Measurements from ENCODE around the gene XPO5.

Gene XPO5

DNA sequence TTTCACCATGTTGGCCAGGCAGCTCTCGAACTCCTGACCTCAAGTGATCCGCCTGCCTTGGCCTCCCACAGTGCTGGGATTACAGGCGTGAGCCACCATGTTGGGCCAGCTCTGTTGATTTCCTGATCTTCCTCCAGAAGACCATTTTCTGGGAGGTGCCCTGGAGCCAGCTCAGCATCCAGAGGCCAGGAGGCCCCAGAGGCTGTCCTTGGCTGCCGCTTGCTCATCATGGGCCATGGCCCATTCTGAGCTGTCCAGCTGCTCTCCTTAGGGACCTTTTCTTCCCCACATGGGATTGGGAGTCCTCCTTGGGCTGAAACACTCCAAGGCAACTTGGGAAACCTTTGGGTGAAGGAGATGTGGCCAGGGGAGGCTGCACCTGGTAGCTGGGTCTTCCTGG, 81.1 kb downstream of the XPO5 start:
- no peak for DNase-seq

DNA sequence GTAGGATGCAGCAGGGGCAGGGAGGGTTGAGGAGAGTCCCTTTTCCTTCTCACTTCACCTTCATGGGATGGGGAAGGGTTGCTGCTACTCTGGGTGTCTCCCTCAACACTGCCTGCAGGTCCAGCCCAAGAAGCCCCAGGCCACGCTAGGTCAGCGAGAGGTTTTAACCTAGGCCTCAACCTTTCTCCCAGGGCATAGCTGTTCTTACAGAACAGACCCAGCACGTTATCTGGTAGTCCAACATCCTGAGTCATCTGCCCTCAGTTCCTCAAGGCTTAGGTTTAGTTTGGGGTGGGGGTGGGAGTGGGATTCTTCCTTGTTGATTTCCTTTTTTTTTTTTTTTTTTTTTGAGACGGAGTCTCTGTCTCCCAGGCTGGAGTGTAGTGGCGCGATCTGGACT, 81.5 kb downstream of the XPO5 start:
- no peak for DNase-seq

DNA sequence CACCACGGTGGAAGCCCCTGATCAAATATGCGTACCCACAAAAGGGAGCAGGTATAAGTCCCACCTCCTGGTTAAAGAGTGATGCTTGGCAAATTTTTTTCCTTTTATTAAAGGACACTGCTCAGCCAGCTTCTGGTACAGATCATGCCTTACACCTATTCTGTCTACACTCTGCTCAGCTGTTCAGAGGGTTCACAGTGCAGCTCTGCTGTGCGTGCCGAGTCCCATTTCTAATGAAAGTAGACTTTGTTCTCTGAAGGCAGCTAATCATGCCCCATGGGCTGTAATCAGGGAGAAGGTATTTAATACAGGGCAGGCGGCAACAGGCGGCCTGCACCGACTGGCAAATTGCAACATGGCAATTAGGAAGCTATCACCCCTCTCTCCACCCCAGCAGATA, 82.0 kb downstream of the XPO5 start:
- no peak for DNase-seq

DNA sequence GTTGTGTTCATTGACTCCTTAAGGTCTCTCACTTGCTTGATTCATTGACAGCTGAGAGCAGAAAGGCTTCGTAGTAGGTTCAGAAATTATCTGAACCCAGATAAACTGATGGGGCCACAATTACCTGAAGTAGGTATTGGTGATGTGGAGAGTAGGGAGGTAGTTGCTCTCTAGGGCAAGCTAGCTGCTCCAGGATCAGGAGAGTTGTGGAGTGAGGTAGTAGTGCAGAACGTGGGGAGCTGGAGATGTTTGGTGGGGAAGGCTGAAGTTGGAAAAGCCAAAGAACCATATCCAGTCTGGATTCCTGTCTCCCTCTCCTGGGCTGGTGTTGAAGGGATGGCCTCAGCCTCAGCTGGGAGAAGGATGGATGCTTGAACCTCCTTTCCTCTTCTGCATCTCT, 82.6 kb downstream of the XPO5 start:
- DNase-seq, result no peak

DNA sequence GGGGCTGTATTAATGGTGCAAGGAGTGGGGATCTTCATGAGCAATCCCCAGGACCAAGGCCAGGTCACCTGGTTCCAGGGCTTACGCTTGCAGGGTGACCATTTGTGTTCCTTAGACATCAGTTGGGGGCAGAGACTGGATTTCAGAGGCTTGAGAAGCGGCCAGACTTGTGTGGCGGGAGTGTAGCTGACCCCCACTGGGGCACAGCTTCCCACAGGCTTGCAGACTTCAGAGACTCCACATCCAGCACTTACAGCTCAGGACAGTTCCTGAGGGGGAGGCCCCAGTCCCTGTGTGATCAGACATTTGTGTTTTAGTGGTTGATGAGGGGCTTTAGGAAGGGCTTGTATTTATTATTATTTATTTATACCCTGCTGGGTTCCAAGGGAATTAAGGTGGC, 83.2 kb downstream of the XPO5 start:
- DNase-seq, result no peak

DNA sequence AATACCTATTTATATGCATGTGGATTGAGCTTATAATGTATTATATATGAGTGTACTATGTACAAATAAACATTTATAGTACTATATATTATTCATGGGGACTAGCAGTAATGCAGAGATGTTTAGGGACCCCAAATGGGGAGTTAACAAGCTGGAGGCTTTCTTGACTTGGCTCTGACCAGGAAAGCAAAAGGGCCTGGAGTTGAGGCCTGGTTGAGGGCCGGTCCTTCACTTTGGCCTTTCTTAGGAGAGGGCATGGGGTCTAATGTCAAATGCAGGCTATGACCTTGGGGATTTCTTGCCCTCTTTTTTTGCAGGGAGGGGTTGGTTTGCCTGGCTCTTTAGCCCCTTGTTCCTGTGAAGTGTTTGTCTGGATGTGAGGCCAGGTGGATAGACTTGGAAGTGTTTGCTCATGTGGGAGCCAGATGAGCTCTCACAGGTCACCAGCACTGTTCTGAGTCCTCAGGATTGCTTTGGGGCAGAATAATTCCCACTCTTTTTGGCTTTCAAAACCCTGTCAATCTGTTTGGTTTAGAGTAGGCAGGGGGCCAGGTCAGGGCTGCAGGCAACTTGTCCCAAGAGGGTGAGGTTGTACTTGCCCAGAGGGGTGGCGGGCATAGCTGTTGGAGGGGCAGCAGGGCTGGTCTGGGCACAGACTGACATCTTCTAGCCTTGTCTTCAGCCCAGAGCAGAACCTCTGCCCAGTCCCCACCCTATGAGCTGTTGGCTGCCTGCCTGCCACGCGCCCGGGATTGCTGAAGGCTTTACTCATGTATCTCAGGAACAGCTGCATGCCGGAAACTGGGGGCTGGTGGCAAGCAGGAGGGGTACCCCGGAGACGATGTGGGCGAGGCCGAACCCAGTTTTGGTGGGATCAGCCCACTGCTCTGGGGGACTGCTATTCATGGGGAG, 83.8 kb downstream of the XPO5 start:
- DNase-seq, result no peak

DNA sequence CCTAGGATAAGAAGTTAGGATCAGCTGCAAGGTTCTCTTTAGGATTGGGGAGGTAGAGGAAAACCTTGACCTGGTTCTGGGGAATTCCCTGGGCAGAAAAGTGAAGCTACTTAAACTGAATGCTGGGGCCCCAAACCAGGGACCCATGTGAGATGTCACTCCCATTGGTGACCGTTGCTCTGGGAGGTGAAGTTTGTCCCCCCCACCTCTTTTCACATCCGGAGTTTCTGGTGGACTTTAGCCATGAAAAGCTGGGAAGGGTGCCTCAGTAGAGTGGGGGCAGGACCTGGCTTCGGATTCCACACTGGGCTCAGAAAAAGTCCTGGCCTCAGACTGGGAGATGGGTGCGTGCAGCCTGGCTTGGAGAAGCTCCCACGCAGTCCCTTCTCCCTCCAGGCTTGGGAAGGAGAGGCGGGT, 85.3 kb downstream of the XPO5 start:
- no peak for DNase-seq

DNA sequence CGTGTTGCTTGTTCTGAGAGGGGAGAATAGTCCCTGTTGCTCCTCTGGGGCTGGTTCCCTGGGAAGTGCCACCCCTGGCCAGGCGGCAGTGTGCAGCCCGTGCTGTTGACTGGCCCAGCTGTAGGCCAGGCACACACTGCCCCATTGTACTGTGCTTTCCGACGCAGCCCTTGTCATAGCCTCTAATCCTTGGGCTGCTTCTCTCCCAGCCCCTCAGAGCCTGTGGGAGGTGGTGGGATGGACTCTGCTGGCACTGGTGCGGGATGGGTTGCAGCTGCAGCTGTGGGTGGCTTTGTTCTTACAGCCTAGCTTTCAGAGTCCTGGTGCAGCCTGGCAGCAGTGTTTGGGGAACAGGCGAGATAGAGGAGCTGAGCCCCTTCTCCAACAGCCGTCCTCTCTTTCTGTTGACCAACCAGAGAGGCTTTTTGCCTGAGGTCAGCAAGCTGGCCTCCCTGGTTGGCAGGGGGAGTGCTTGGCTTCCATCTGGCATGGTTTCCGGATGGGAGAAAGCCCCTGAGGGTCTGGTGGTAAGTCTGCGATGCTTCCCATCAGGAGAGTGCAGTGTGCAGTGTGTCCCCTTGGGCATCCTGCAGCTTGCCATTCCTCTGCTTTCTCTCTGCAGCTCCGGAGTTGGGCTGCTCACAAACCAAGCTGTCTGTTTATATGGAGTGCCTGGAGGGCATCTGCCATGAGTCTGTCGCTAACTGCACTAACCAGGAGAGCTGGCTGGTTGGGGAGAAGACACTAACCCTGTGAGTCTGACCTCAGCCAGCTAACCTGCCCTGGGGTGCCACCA, 86.4 kb downstream of the XPO5 start:
- no peak for DNase-seq

DNA sequence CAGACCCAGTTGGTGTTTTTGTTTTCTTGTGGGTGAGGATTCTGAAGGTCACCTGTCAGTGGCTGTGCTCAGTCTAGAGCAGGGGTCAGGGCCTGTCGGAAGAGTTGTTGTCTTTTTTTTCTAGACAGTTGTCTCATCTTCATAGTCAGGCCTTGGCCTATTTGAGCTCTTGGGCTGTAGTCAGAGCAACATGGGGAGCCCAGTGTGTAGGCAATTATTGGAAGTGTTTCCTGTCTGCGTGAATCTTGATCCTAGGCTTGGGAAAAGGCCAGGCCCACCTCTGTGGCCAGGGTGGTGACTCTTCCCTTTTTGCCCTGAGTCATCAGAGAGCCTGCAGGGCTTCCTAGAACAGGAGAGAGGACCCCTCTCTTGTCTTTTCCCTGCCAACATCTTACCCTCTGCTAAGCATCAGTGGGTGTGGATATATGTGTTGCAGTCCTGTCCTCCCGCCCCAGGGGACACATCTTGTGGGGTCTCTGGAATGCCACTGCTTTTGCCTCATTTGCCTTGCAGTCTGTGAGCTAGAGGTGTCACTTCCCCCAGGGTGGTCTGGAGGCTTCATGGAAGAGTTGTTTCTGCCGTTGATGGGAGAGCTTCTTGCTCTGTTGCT, 87.1 kb downstream of the XPO5 start:
- DNase-seq, result no peak

DNA sequence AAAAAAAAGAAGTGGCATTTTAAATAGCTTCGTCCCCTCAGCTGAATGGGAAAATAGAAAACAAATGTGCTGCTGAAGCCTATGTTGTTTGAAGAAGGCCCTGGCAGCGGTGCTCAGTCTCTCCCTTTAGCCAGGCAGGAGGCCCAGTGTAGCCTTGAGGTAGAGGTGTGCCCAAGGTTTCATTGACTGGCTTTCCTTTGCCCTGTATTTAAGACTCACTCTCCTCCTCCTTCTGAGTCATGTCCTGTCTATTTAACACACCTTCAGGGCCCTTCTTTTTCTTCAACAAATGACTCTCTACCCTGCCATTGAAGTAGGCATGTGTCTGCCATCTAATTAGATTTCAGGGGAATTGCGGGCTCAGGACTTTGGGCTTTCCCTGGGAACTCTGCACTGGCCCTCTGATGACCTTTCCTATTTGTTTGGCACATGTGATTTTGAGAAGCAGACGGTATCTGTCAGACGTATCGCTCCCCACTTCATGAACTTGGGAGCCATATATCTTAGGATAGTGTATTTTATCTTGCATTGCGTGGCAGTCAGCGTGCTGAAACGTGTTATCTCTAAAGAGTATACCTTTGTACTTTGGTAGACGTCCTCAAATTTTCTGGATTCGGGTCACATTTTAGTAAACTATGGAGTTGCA, 94.1 kb downstream of the XPO5 start:
- DNase-seq, result no peak

DNA sequence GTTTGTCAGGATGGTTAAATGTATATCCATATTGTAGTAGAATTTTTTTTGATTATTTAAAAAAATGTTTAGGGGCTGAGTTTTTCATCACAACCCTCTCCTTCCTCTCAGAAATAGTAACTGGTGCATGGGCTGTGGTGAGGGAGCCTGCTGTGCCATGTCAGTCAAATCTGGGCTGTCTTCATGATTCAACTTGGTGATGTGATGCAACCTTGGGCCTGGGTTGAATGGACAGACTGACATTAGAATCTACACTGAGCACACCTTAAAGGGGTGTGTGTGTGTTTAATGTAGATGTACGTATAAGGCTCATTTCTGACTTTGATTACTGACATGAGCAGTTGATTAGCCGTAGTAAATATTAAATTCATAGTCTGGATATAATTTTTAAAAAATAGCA, 94.8 kb downstream of the XPO5 start:
- no peak for DNase-seq

DNA sequence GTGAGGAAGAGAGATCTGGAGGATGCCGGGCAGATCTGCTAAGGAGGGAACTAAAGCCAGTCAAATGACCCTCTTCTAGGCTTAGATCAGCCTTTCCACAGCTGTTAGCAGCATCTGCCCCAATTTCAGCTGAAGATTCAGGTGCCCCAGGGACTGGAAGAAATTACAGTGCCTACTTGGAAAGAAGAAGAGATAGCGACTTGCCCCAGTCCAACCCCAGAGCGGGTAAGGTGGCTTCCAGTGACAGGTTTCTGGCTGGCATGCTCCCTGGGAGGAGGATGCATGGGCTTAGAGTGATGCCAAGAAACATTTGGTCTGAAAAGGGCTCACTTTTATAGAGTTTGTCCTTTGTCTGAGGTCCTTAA, 97.8 kb downstream of the XPO5 start:
- no peak for DNase-seq

DNA sequence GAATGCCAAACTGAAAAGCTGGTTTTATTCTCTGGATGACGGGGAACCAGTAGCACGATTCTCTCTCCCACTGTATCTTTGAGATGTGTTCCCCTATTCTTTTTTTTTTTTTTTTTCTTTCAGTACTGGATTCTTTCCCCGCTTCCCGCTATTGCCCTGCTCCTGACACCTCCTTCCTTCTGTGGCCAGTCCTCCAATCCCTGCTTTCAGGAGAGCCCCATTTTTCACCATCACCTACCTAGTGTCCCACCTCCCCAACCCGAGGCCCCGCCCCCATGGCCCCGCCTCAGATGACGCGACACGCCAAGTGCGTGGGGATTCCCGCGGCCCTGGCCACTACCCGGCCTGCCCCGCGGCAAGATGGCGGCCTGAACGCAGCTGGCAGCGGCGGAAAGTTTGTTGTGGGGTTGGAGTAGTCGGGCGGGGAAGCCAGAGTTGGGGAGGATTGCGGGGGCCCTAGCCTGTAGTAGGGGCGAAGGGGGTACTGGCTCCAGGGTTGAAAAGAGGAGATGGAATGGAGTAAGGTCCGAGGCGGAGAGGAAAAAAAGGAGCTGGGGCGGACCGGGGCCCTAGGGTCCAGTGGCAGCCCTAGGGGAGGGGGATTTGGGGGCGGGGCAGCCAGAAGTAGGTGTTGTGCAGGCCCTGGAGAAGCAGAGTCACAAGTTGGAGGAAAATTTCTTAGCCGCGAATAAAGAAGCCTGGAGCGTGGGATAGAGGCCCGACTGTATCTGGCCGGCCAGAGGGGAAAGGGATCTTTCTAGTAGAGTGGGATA, 98.4 kb downstream of the XPO5 start, which contains the start of gene TJAP1:
TSS of gene TJAP1 (plus strand) at position 336 of the 773 bp plus-strand sequence. CDS start 21,432 bp downstream, outside the sequence.
- DNase-seq, result peak; percentile 94

DNA sequence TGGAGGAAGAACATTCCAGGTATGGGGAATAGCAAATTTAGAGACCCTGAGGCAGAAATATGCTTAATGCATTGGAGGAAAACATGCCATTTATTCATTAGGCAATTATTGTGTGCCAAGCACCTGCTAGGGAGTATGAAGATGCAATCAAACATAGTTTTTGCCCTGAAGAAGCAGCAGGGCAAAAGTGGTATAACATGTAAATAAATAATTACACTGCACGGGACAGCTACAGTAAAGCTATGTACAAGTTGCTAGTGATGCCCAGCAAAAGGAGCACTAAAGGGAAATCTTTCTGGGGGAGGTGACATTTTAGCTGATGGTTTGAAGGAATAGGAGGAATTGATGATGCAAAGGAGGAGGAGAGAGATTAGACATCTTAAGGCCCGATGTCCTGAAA, 99.1 kb downstream of the XPO5 start:
- DNase-seq, result no peak

DNA sequence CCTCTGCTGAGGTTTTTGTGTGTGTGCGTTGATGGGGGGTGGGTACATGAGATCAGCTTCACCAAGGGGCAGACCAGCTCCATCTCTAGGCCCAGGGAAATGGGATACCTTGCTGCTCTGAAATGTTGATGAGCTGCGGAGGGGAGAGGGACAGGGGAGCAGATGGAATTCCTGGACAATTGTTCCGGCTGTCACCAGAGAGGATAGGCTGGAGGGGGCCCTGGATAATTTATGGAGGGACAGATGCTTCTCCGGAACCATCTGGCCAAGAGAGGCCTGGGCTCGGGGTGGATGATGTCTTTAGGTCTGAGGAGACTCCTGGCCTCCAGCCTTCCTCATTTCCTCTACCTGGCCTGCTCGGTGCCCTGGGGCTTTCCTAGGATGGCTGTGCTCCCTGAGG, 100.3 kb downstream of the XPO5 start:
- DNase-seq, result no peak

DNA sequence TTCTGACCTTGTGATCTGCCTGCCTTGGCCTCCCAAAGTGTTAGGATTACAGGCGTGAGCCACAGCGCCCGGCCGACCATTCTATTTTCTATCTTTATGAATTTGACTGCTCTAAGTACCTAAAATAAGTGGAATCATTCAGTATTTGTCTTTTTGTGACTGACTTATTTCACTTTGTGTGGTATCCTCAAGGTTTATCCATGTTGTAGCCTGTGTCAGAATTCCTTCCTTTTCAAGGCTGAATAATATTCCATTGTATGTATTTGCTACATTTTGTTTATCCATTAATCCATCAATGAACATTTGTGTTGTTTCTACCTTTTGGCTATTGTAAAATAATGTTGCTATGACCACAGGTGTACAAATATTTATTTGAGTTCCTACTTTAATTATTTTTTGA, 103.3 kb downstream of the XPO5 start:
- DNase-seq, result no peak

Measured in CD4-positive, alpha-beta T cell treated with Interferon gamma for 1 hour (primary cell).